ENCODE measurements around the gene GPC6.

Gene GPC6

DNA sequence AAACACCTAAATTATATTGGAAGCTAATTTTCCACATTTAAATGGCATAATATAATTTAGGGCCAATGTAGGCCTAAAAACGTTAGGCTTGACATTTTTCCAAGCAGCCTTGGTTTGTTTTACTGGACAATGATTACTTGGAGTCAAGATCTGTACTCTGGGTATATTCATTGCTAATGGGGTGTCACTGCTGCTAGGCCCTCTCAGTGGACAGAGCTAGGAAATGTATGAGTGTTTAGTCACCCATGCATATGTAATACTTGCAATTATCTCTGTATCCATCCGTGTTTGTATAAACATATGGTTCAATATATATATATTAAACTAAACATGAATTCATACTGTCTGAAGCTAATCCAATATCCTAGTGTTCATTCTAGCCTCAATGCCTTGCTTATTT, 654.8 kb downstream of the GPC6 start:
- no peak overlapping the region for H3K9ac ChIP-seq (ENCODE audit: low read depth, low read length, poor library complexity, severe bottlenecking)
- H3K9me2 ChIP-seq (replicated peaks; ENCODE audit: low read depth, low read length) = no peaks in the 10 kb centered on the region
- H3K27me3 ChIP-seq (ENCODE audit: insufficient read depth, low read length, poor library complexity, severe bottlenecking) = no peaks in the 10 kb centered on the region
- no peak overlapping the region for H3K4me3 ChIP-seq (ENCODE audit: low read length, poor library complexity, severe bottlenecking)
- no peaks in the 10 kb centered on the region for H4K20me1 ChIP-seq (ENCODE audit: insufficient read depth, low read length, poor library complexity, severe bottlenecking)
- H2AFZ ChIP-seq (ENCODE audit: low read length) = no peak overlapping the region
- H3K36me3 ChIP-seq (ENCODE audit: insufficient read depth, low read length) = no peaks in the 10 kb centered on the region
- no peaks in the 10 kb centered on the region for H3K4me1 ChIP-seq (ENCODE audit: insufficient read depth, low read length, poor library complexity, severe bottlenecking)
- no peaks in the 10 kb centered on the region for H3K9me3 ChIP-seq (ENCODE audit: insufficient read depth, low read depth, low read length)
- H3K4me2 ChIP-seq (ENCODE audit: low read depth, low read length, poor library complexity, severe bottlenecking) = no peak overlapping the region
- H3F3A ChIP-seq (ENCODE audit: low read depth) = no peaks in the 10 kb centered on the region
- H3K79me2 ChIP-seq (ENCODE audit: insufficient read depth, low read length) = no peaks in the 10 kb centered on the region
- TF ChIP-seq EZH2phosphoT487 (IDR thresholded peaks at IDR 0.05; ENCODE audit: borderline replicate concordance) = no peak
- TF ChIP-seq, protein P1, sequence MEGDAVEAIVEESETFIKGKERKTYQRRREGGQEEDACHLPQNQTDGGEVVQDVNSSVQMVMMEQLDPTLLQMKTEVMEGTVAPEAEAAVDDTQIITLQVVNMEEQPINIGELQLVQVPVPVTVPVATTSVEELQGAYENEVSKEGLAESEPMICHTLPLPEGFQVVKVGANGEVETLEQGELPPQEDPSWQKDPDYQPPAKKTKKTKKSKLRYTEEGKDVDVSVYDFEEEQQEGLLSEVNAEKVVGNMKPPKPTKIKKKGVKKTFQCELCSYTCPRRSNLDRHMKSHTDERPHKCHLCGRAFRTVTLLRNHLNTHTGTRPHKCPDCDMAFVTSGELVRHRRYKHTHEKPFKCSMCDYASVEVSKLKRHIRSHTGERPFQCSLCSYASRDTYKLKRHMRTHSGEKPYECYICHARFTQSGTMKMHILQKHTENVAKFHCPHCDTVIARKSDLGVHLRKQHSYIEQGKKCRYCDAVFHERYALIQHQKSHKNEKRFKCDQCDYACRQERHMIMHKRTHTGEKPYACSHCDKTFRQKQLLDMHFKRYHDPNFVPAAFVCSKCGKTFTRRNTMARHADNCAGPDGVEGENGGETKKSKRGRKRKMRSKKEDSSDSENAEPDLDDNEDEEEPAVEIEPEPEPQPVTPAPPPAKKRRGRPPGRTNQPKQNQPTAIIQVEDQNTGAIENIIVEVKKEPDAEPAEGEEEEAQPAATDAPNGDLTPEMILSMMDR (conservative IDR thresholded peaks at IDR 0.05; ENCODE audit: low read length) = no peak

DNA sequence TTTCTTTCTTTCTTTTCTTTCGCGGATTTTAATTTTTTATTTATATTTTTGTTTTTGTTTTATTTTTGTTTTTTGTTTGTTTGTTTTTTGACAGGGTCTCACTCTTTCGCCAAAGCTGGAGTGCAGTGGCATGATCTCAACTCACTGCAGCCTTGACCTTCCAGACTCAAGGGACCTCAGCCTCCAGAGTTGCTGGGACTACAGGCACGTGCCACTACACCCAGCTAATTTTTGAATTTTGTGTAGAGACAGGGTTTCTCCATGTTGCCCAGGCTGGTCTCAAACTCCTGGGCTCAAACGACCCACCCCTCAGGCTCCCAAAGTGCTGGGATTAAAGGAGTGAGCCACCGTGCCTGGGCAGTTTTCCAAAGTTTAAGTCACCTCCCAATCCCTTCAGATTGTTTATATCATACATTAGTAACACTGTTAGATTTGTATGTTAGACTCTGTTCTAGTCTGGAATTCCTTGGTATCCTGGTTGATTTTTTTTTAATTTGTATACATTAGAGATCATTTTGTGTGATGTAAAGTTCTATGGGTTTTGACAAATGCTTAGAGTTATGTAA, 655.6 kb downstream of the GPC6 start:
- no peak overlapping the region for H3K4me3 ChIP-seq (ENCODE audit: low read length, poor library complexity, severe bottlenecking)
- H3K27me3 ChIP-seq (ENCODE audit: insufficient read depth, low read length, poor library complexity, severe bottlenecking) = no peaks in the 10 kb centered on the region
- no peaks in the 10 kb centered on the region for H3K36me3 ChIP-seq (ENCODE audit: insufficient read depth, low read length)
- no peaks in the 10 kb centered on the region for H3K79me2 ChIP-seq (ENCODE audit: insufficient read depth, low read length)
- H2AFZ ChIP-seq (ENCODE audit: low read length) = no peak overlapping the region
- H3K9ac ChIP-seq (ENCODE audit: low read depth, low read length, poor library complexity, severe bottlenecking) = no peak overlapping the region
- no peaks in the 10 kb centered on the region for H3K9me3 ChIP-seq (ENCODE audit: insufficient read depth, low read depth, low read length)
- H3K4me1 ChIP-seq (ENCODE audit: insufficient read depth, low read length, poor library complexity, severe bottlenecking) = no peaks in the 10 kb centered on the region
- H4K20me1 ChIP-seq (ENCODE audit: insufficient read depth, low read length, poor library complexity, severe bottlenecking) = no peaks in the 10 kb centered on the region
- no peak overlapping the region for H3K4me2 ChIP-seq (ENCODE audit: low read depth, low read length, poor library complexity, severe bottlenecking)
- no peak for TF ChIP-seq EZH2phosphoT487 (IDR thresholded peaks at IDR 0.05; ENCODE audit: borderline replicate concordance)
- TF ChIP-seq, protein P1 (conservative IDR thresholded peaks at IDR 0.05; ENCODE audit: low read length) = no peak
- no peaks in the 10 kb centered on the region for H3K9me2 ChIP-seq (replicated peaks; ENCODE audit: low read depth, low read length)
- H3F3A ChIP-seq (ENCODE audit: low read depth) = no peaks in the 10 kb centered on the region

DNA sequence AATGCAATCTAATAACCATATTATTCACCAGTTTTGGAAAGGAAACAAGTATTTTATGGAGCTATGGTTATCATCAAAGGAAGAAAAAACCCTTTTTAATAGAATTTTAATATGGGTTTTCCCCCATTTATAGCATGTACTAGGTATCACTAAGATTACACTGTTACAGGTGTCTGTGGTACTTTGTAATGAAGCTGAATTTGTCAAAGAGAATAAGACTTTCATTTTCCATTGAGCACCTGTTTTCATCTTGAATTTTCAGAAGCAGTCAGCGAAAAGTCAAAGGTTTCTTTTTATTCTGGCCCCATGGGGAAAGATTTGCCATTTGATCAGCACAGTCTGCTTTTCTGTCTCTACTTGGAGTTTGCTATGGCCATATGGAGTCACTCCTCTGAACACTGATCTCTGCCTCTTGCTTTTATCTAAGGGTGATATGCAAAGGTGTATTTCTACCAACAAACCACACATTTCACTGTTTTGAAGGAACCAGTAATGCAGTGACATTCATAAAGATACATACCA, 662.9 kb downstream of the GPC6 start:
- no peaks in the 10 kb centered on the region for H3K4me1 ChIP-seq (ENCODE audit: insufficient read depth, low read length, poor library complexity, severe bottlenecking)
- H3F3A ChIP-seq (ENCODE audit: low read depth) = no peaks in the 10 kb centered on the region
- H2AFZ ChIP-seq (ENCODE audit: low read length) = no peak overlapping the region
- H3K27me3 ChIP-seq (ENCODE audit: insufficient read depth, low read length, poor library complexity, severe bottlenecking) = no peaks in the 10 kb centered on the region
- H3K9me2 ChIP-seq (replicated peaks; ENCODE audit: low read depth, low read length) = no peaks in the 10 kb centered on the region
- no peaks in the 10 kb centered on the region for H4K20me1 ChIP-seq (ENCODE audit: insufficient read depth, low read length, poor library complexity, severe bottlenecking)
- H3K4me2 ChIP-seq (ENCODE audit: low read depth, low read length, poor library complexity, severe bottlenecking) = no peak overlapping the region
- no peak overlapping the region for H3K4me3 ChIP-seq (ENCODE audit: low read length, poor library complexity, severe bottlenecking)
- H3K9ac ChIP-seq (ENCODE audit: low read depth, low read length, poor library complexity, severe bottlenecking) = no peak overlapping the region
- H3K36me3 ChIP-seq (ENCODE audit: insufficient read depth, low read length) = no peaks in the 10 kb centered on the region
- H3K79me2 ChIP-seq (ENCODE audit: insufficient read depth, low read length) = no peaks in the 10 kb centered on the region
- no peaks in the 10 kb centered on the region for H3K9me3 ChIP-seq (ENCODE audit: insufficient read depth, low read depth, low read length)
- TF ChIP-seq, protein P1 (conservative IDR thresholded peaks at IDR 0.05; ENCODE audit: low read length) = no peak
- TF ChIP-seq EZH2phosphoT487 (IDR thresholded peaks at IDR 0.05; ENCODE audit: borderline replicate concordance) = no peak
